DND-41 (cell line): ENCODE data around the gene TMEM198.

Experiments
- ATAC-seq: fragments of 200-7000 bp; cut with Tn5 transposase; 3 replicates; pipeline ENCODE4 v1.9.1; 2021; ENCODE audit warnings: low read depth; ENCODE audit not compliant: insufficient read depth
- DNase-seq: peaks from one replicate; pipeline ENCODE4 v3.0.0-alpha.2; 2020
- H2AFZ ChIP-seq: 2 replicates; pipeline ENCODE4 v1.6.0; 2012; ENCODE audit warnings: low read depth, low read length
- H3K27ac ChIP-seq: 2 replicates; pipeline ENCODE4 v1.5.1; 2012; ENCODE audit warnings: low read length, inconsistent platforms
- H3K27me3 ChIP-seq: fragments of 200-600 bp; sonication (generic); 2 replicates; pipeline ENCODE4 v1.6.0; 2012; ENCODE audit warnings: low read length, mild to moderate bottlenecking, inconsistent platforms; ENCODE audit not compliant: insufficient read depth, poor library complexity
- H3K36me3 ChIP-seq: 2 replicates; pipeline ENCODE4 v1.5.1; 2012; ENCODE audit warnings: low read length, inconsistent platforms; ENCODE audit not compliant: insufficient read depth
- H3K4me1 ChIP-seq: 2 replicates; pipeline ENCODE4 v1.5.1; 2012; ENCODE audit warnings: mild to moderate bottlenecking, low read length; ENCODE audit not compliant: insufficient read depth
- H3K4me2 ChIP-seq: 2 replicates; pipeline ENCODE4 v1.6.0; 2012; ENCODE audit warnings: mild to moderate bottlenecking, moderate library complexity, low read length, inconsistent platforms; ENCODE audit not compliant: insufficient read depth
- H3K4me3 ChIP-seq, 2 experiments: fragments of 200-600 bp in 1 of 2; shearing (Covaris generic) in 1 of 2; 2 replicates each; pipeline ENCODE4 v1.5.1; 2012 to 2016; ENCODE audit warnings: inconsistent platforms in 2 of 2, low read length in 2 of 2, mild to moderate bottlenecking in 2 of 2, low read depth in 1 of 2, moderate library complexity in 1 of 2
- H3K79me2 ChIP-seq: 2 replicates; pipeline ENCODE4 v1.6.0; 2012; ENCODE audit warnings: low read length, inconsistent platforms; ENCODE audit not compliant: insufficient read depth
- H3K9ac ChIP-seq: 2 replicates; pipeline ENCODE4 v1.6.0; 2012; ENCODE audit warnings: low read depth, mild to moderate bottlenecking, inconsistent platforms, low read length, moderate library complexity
- H3K9me3 ChIP-seq: 2 replicates; pipeline ENCODE4 v1.5.1; 2012; ENCODE audit warnings: low read length, moderate library complexity, mild to moderate bottlenecking, inconsistent platforms; ENCODE audit not compliant: insufficient read depth, severe bottlenecking
- H4K20me1 ChIP-seq: 2 replicates; pipeline ENCODE4 v1.6.0; 2012; ENCODE audit warnings: low read length; ENCODE audit not compliant: insufficient read depth
- CTCF ChIP-seq: IDR thresholded peaks from 2 replicates; pipeline ENCODE4 v1.5.1; 2012; ENCODE audit warnings: borderline replicate concordance, low read length, moderate library complexity, mild to moderate bottlenecking; ENCODE audit not compliant: poor library complexity, severe bottlenecking; ENCODE audit errors: extremely low read depth
- EZH2 ChIP-seq: IDR thresholded peaks from 3 replicates; pipeline ENCODE4 v1.6.1; 2012; ENCODE audit warnings: borderline replicate concordance, low read depth, mild to moderate bottlenecking, moderate library complexity, low read length, inconsistent platforms; ENCODE audit not compliant: severe bottlenecking

TMEM198 gene

DNA sequence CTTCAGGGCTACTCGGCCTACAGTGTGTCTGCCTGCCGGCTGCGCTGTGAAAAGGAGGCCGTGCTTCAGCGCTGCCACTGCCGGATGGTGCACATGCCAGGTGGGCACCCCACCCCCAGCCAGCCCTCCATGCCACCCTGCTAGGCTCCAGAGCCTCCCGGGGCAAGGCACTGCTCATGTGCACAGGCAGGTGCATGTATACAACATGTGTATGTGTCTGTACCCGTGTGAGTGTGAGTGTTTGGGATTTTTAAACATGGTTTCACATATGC, 11.5 kb upstream of the TMEM198 start:
- Histone ChIP-seq H3K9ac (no peak overlapping the region), H3K4me3 (no peak overlapping the region), H3K27ac (no peak overlapping the region), H3K79me2 (no peaks in the 10 kb centered on the region), H4K20me1 (peaks cover 8% of the 10 kb centered on the region; the same call in 1 of the 2 replicates), H3K9me3 (no peaks in the 10 kb centered on the region), H2AFZ (no peak overlapping the region), H3K36me3 (no peaks in the 10 kb centered on the region), H3K4me1 (no peaks in the 10 kb centered on the region), H3K27me3 (peaks cover 24% of the 10 kb centered on the region), H3K4me2 (no peak overlapping the region)
- no peak for ATAC-seq
- TF ChIP-seq EZH2 (no peak), CTCF (no peak)
- DNase-seq = no peak

DNA sequence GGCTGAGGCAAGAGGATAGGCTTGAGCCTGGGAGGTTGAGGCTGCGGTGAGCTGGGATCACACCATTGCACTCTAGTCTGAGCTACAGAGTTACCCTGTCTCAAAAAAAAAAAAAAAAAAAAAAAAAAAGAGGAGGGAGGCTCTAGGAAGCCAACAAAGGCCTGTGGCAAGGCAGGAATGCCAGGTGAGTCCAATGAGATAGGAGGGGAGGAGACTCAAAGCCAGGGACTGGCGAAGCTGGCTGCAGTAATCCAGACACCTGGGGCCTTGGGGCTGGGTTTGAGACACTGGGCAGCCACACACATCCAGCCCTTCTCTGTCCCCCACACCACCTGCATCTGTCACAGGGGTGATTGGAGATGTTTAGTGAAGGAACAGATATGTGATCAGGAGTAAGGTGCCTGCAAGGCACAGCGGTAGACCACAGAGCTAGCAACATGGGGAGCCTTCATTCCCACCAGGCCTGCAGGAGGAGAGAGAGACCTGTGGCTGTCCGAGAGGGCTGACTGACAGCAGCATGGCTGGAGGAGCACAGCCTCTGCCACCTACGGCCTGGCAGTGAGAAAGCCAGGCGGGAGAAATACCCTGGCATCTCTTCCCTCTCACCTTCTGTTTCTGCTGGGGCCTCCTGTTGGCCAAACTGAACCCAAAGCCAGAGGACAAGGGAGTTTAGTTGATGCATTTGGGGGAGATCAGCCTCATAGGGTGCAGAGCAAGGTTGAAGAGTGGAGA, 9.7 kb upstream of the TMEM198 start:
- H3K27me3 ChIP-seq = peaks cover 16% of the 10 kb centered on the region
- TF ChIP-seq EZH2 (no peak), CTCF (no peak)

GRCh38 chr2:219536425-219536824, 7.4 kb upstream of the TMEM198 start:
- TF ChIP-seq CTCF (no peak), EZH2 (no peak)

More for the DNA sequence above, 9.7 kb upstream of the TMEM198 start:
- H3K4me2 ChIP-seq = no peak overlapping the region
- peaks cover 8% of the 10 kb centered on the region for H4K20me1 ChIP-seq
- H3K9ac ChIP-seq = no peak overlapping the region
- ATAC-seq = no peak
- H3K4me1 ChIP-seq = no peaks in the 10 kb centered on the region
- no peaks in the 10 kb centered on the region for H3K79me2 ChIP-seq
- H3K4me3 ChIP-seq = no peak overlapping the region
- DNase-seq = no peak
- no peaks in the 10 kb centered on the region; the same call in 1 of the 2 replicates for H3K36me3 ChIP-seq
- no peak overlapping the region for H2AFZ ChIP-seq
- no peak overlapping the region for H3K27ac ChIP-seq
- H3K9me3 ChIP-seq = no peaks in the 10 kb centered on the region

More at GRCh38 chr2:219536425-219536824, 7.4 kb upstream of the TMEM198 start:
- Histone ChIP-seq H3K27me3 (peaks cover 7% of the 10 kb centered on the region), H2AFZ (no peak overlapping the region), H3K4me2 (no peak overlapping the region), H3K4me1 (peaks cover 4% of the 10 kb centered on the region), H3K4me3 (no peak overlapping the region), H3K36me3 (peaks cover 18% of the 10 kb centered on the region), H3K9ac (no peak overlapping the region), H3K79me2 (no peaks in the 10 kb centered on the region), H4K20me1 (peaks cover 18% of the 10 kb centered on the region), H3K27ac (no peak overlapping the region), H3K9me3 (no peaks in the 10 kb centered on the region)
- ATAC-seq (no peak), DNase-seq (no peak)
